ENCODE measurements around the gene DDN.

Gene DDN

GRCh38 chr12:48998497-48999353 lies 450 bp downstream of the DDN start:
- no peak for DNase-seq
- Histone ChIP-seq H3K27me3 (ENCODE audit: insufficient read depth, low read depth, severe bottlenecking) (peaks cover 8% of the 10 kb centered on the region), H3K27ac (no peak overlapping the region), H3K9me3 (ENCODE audit: severe bottlenecking) (no peaks in the 10 kb centered on the region), H3K36me3 (no peaks in the 10 kb centered on the region), H3K4me3 (ENCODE audit: low read depth, low read length) (peak overlapping the region; percentile 43)
- TF ChIP-seq CTCF (IDR thresholded peaks at IDR 0.05; ENCODE audit: low read depth, low read length) = no peak

GRCh38 chr12:48997719-48998496 lies 1.3 kb downstream of the DDN start:
- TF ChIP-seq CTCF (IDR thresholded peaks at IDR 0.05; ENCODE audit: low read depth, low read length) = 0 out of 2 replicates have a peak, but pooled peaks have one; percentile 9
- DNase-seq = peak; percentile 42
- peaks cover 8% of the 10 kb centered on the region for H3K27me3 ChIP-seq (ENCODE audit: insufficient read depth, low read depth, severe bottlenecking)

GRCh38 chr12:48996794-48997718 lies 2.1 kb downstream of the DDN start:
- no peak overlapping the region for H3K27ac ChIP-seq
- DNase-seq = peak; percentile 86
- H3K27me3 ChIP-seq (ENCODE audit: insufficient read depth, low read depth, severe bottlenecking) = peaks cover 8% of the 10 kb centered on the region
- peak overlapping the region; percentile 49 for H3K4me3 ChIP-seq (ENCODE audit: low read depth, low read length)
- no peaks in the 10 kb centered on the region for H3K9me3 ChIP-seq (ENCODE audit: severe bottlenecking)
- no peaks in the 10 kb centered on the region for H3K36me3 ChIP-seq
- peak; percentile 88 for TF ChIP-seq CTCF (IDR thresholded peaks at IDR 0.05; ENCODE audit: low read depth, low read length)

More at GRCh38 chr12:48997719-48998496, 1.3 kb downstream of the DDN start:
- no peaks in the 10 kb centered on the region for H3K9me3 ChIP-seq (ENCODE audit: severe bottlenecking)
- no peaks in the 10 kb centered on the region for H3K36me3 ChIP-seq
- H3K27ac ChIP-seq = no peak overlapping the region
- peak overlapping the region; percentile 43 for H3K4me3 ChIP-seq (ENCODE audit: low read depth, low read length)

GRCh38 chr12:48995086-48995879 lies 3.9 kb downstream of the DDN start:
- Histone ChIP-seq H3K36me3 (no peaks in the 10 kb centered on the region), H3K27me3 (ENCODE audit: insufficient read depth, low read depth, severe bottlenecking) (peaks cover 8% of the 10 kb centered on the region), H3K27ac (no peak overlapping the region), H3K4me3 (ENCODE audit: low read depth, low read length) (no peak overlapping the region), H3K9me3 (ENCODE audit: severe bottlenecking) (no peaks in the 10 kb centered on the region)
- peak; percentile 87 for TF ChIP-seq CTCF (IDR thresholded peaks at IDR 0.05; ENCODE audit: low read depth, low read length)
- DNase-seq = peak; percentile 93
